B cell (primary cell): ENCODE results near the gene SULT2A1. TPM values are rescaled to one million over a fixed set of nuclear protein-coding genes. Genes with fewer than 3 reads are reported as not detected.
"Not testable (repeated sequence)": the region's sequence is repeated elsewhere in the genome, so short reads cannot be mapped to it uniquely, and the experiment has no call there.

Experiments
- ATAC-seq: fragments of 200-7000 bp; cut with Tn5 transposase; one replicate; pipeline ENCODE4 v1.10.0; 2021; ENCODE audit warnings: low read depth, mild to moderate bottlenecking, moderate number of reproducible peaks, moderate library complexity
- CTCF ChIA-PET: fragments of 350-600 bp; sonication (Branson Sonifier 250); formaldehyde crosslinking; loops from one replicate; lab custom pipeline; 2021; ENCODE audit warnings: antibody characterized with exemption, inconsistent platforms; lab: Charles Lee
- POLR2A ChIA-PET: fragments of 350-600 bp; sonication (Branson Sonifier 250); formaldehyde crosslinking; loops from one replicate; lab custom pipeline; 2021; ENCODE audit warnings: antibody characterized with exemption; lab: Charles Lee
- DNase-seq: peaks from one replicate; pipeline ENCODE4 v3.0.0; 2013
- H2AFZ ChIP-seq: 2 replicates; pipeline ENCODE4 v1.6.1; 2012; ENCODE audit warnings: mild to moderate bottlenecking, low read depth, low read length; ENCODE audit not compliant: insufficient read depth, poor library complexity, severe bottlenecking
- H3K27ac ChIP-seq, 2 donors: 1 replicate in 1 of 2; 2 replicates in 1 of 2; pipeline ENCODE4 v1.5.1; 2012 to 2013; ENCODE audit warnings: low read length in 2 of 2, mild to moderate bottlenecking in 2 of 2, moderate library complexity in 1 of 2
- H3K27me3 ChIP-seq, 4 experiments: fragments of 200-600 bp in 1 of 4; sonication (generic) in 1 of 4; replicated peaks in 1 of 4; 1 replicate in 2 of 4; 2 replicates in 2 of 4; pipeline versions ENCODE4 v1.6.1 to v1.7.0; 2013 to 2016; ENCODE audit warnings: low read length in 3 of 4, mild to moderate bottlenecking in 2 of 4, mixed read lengths in 1 of 4, moderate library complexity in 1 of 4; ENCODE audit not compliant: insufficient read depth in 4 of 4, control insufficient read depth in 3 of 4; ENCODE audit errors: control extremely low read depth in 1 of 4
- H3K36me3 ChIP-seq, 2 experiments: replicated peaks in 1 of 2; 1 replicate in 1 of 2; 2 replicates in 1 of 2; pipeline versions ENCODE4 v1.6.1 to v1.7.1; 2013; ENCODE audit warnings: low read length in 1 of 2; ENCODE audit not compliant: insufficient read depth in 2 of 2, control insufficient read depth in 1 of 2; ENCODE audit errors: control extremely low read depth in 1 of 2, extremely low read depth in 1 of 2
- H3K4me1 ChIP-seq, 2 donors: fragments of 200-600 bp in 1 of 2; sonication (generic) in 1 of 2; 1 replicate in 1 of 2; 2 replicates in 1 of 2; pipeline versions ENCODE4 v1.5.1 to v1.6.1; 2013 to 2017; ENCODE audit warnings: low read length in 2 of 2; ENCODE audit not compliant: control insufficient read depth in 2 of 2, insufficient read depth in 2 of 2
- H3K4me2 ChIP-seq: replicated peaks from 2 replicates; pipeline ENCODE3; 2012; ENCODE audit warnings: mild to moderate bottlenecking, low read depth, low read length; ENCODE audit not compliant: poor library complexity, severe bottlenecking
- H3K4me3 ChIP-seq, 5 experiments: fragments of 200-600 bp in 1 of 5; sonication (generic) in 1 of 5; 1 replicate in 3 of 5; 2 replicates in 2 of 5; pipeline versions ENCODE4 v1.5.1 to v1.7.0; 2011 to 2016; ENCODE audit warnings: low read length in 4 of 5, mild to moderate bottlenecking in 4 of 5, low read depth in 2 of 5, control low read depth in 1 of 5, moderate library complexity in 1 of 5; ENCODE audit not compliant: insufficient read depth in 1 of 5; ENCODE audit errors: control extremely low read depth in 1 of 5, extremely low read depth in 1 of 5
- H3K79me2 ChIP-seq: fragments of 200-600 bp; sonication (generic); one replicate; pipeline ENCODE4 v1.6.0; 2016; ENCODE audit warnings: low read length; ENCODE audit not compliant: control insufficient read depth, insufficient read depth
- H3K9ac ChIP-seq: fragments of 200-600 bp; sonication (generic); 2 replicates; pipeline ENCODE4 v1.6.1; 2017; ENCODE audit warnings: mild to moderate bottlenecking, low read length, moderate library complexity
- H3K9me3 ChIP-seq, 3 donors: one replicate each; pipeline versions ENCODE4 v1.6.1 to v1.7.1; 2013; ENCODE audit warnings: low read length in 2 of 3; ENCODE audit not compliant: control insufficient read depth in 2 of 3, insufficient read depth in 1 of 3; ENCODE audit errors: control extremely low read depth in 1 of 3
- H4K20me1 ChIP-seq: 2 replicates; pipeline ENCODE4 v1.6.0; 2012; ENCODE audit warnings: mild to moderate bottlenecking, low read length; ENCODE audit not compliant: insufficient read depth, control insufficient read depth, poor library complexity, severe bottlenecking
- H3K27ac Mint-ChIP-seq: one replicate; pipeline ENCODE4 v1.8.0; 2021; ENCODE audit warnings: mixed read lengths
- H3K27me3 Mint-ChIP-seq: one replicate; pipeline ENCODE4 v1.8.0; 2021; ENCODE audit warnings: mixed read lengths
- H3K4me1 Mint-ChIP-seq: one replicate; pipeline ENCODE4 v1.8.0; 2021; ENCODE audit warnings: mixed read lengths
- H3K4me3 Mint-ChIP-seq: one replicate; pipeline ENCODE4 v1.8.0; 2021; ENCODE audit warnings: mixed read lengths
- H3K9me3 Mint-ChIP-seq: one replicate; pipeline ENCODE4 v1.8.0; 2022; ENCODE audit warnings: mixed read lengths; ENCODE audit not compliant: insufficient read depth
- EZH2 ChIP-seq: IDR thresholded peaks from 2 replicates; pipeline ENCODE4 v1.6.1; 2012; ENCODE audit warnings: borderline replicate concordance, low read depth, mild to moderate bottlenecking, moderate library complexity, low read length; ENCODE audit not compliant: insufficient read depth, poor library complexity, severe bottlenecking
- WGBS: methylation state at CpG from one replicate; pipeline ENCODE4 v1.1.5; 2013; ENCODE audit warnings: missing lambda C conversion rate; ENCODE audit not compliant: insufficient coverage; 5-methylcytosine and 5-hydroxymethylcytosine counted together
- intact Hi-C: fragments of 100-400 bp; cut with micrococcal nuclease; formaldehyde crosslinking; loops from one replicate; pipeline ENCODE4 v1.10.0; 2022
- polyA plus RNA-seq: library from polyadenylated mRNA; depleted of rRNA; stranded (reverse); fragments of >200 nt; gene quantifications from 2 replicates; pipeline ENCODE4 v1.2.3, GENCODE V29; 2012
- total RNA-seq, 2 donors: library from RNA; stranded (reverse); fragments of 120-200 nt in 1 of 2; gene quantifications; 1 replicate in 1 of 2; 2 replicates in 1 of 2; pipeline versions ENCODE4 v1.2.3 to v1.2.4, GENCODE V29; 2013 to 2022
- TF ChIP-seq, protein P1 (sequence below): fragments of 200-600 bp; IDR thresholded peaks from one replicate; pipeline ENCODE4 v1.8.0; 2022; ENCODE audit warnings: antibody characterized with exemption, mild to moderate bottlenecking

The SULT2A1 gene
- total and polyA plus RNA-seq, 2 donors (not counting 1 experiment from before 2014, with no cell fraction given), result not detected

DNA sequence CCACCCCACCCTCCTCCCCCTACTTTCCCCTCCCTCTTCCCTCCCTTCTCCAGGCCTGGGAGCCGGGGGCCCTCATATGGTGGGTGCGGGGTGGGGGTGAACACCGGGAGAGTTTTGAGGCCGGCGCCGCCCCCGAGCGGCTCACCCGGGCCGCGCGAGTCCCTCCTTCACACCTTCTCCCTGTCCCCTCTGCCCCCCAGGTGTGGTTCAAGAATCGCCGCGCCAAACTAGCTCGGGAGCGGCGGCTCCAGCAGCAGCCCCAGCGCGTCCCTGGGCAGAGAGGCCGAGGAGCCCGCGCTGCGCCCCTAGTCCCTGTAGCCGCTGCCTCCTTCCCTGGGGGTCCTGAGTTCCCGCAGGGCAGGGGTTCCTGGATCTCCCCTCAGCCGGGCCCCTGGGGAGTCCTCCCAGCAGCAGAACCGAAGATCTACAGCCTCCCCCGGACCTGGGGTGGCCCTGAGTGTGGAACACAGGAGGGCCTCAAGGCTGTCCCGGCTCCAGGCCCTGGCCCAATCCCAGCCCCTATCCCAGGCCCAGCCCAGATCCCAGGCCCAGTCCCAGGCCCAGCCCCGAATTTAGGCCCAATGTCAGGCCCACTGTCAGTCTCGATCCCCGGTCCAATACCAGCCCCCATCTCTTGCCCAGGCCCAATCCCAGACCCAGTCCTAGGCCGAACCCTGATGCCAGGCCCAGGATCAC lies 25.4 kb downstream of the SULT2A1 start:
- Histone ChIP-seq H4K20me1 (no peaks in the 10 kb centered on the region), H3K79me2 (no peaks in the 10 kb centered on the region), H3K9me3 (peaks cover 0 to 14% (median 0%) of the 10 kb centered on the region in 3 donors), H3K36me3 (no peaks in the 10 kb centered on the region), H2AFZ (no peak overlapping the region), H3K27ac (no peak overlapping the region), H3K27me3 (peaks cover 0 to 11% (median 0%) of the 10 kb centered on the region in 4 experiments), H3K4me3 (no peak overlapping the region), H3K9ac (no peak overlapping the region), H3K4me2 (no peak overlapping the region), H3K4me1 (no peaks in the 10 kb centered on the region)
- ChIA-PET CTCF (no interaction called here), POLR2A (no interaction called here)
- intact Hi-C loops, result no loop called here
- no peak for DNase-seq
- peaks cover 29% of the 10 kb centered on the region for H3K27me3 Mint-ChIP-seq
- H3K27ac Mint-ChIP-seq, result no peak overlapping the region
- WGBS, result 77% methylated on average over 18 of the region's 34 CpGs
- ATAC-seq, result no peak
- H3K4me1 Mint-ChIP-seq, result no peaks in the 10 kb centered on the region
- H3K4me3 Mint-ChIP-seq, result no peak overlapping the region
- TF ChIP-seq, protein P1, sequence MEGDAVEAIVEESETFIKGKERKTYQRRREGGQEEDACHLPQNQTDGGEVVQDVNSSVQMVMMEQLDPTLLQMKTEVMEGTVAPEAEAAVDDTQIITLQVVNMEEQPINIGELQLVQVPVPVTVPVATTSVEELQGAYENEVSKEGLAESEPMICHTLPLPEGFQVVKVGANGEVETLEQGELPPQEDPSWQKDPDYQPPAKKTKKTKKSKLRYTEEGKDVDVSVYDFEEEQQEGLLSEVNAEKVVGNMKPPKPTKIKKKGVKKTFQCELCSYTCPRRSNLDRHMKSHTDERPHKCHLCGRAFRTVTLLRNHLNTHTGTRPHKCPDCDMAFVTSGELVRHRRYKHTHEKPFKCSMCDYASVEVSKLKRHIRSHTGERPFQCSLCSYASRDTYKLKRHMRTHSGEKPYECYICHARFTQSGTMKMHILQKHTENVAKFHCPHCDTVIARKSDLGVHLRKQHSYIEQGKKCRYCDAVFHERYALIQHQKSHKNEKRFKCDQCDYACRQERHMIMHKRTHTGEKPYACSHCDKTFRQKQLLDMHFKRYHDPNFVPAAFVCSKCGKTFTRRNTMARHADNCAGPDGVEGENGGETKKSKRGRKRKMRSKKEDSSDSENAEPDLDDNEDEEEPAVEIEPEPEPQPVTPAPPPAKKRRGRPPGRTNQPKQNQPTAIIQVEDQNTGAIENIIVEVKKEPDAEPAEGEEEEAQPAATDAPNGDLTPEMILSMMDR, result no peak
- no peak for TF ChIP-seq EZH2
- H3K9me3 Mint-ChIP-seq, result peaks cover 3% of the 10 kb centered on the region

DNA sequence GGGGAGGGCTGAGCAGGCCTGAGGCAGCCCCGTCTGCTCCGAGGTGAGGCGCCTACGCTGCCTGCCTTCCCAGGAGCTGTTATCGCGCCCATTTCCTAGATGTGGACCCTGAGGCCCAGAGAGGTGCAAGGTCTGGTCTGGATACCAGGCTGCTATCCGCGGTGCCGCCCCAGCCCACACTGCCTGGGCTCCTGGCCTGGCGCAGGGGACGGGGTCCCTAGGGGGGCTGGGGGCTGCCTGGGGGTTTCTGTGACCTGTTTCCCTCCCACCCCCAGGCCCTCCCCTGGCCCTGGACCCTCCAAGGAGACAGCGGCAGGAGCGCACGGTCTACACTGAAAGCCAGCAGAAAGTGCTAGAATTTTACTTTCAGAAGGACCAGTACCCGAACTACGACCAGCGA lies 26.3 kb downstream of the SULT2A1 start:
- H2AFZ ChIP-seq, H3K9ac ChIP-seq, CTCF ChIA-PET, H3K9me3 Mint-ChIP-seq, H3K4me3 ChIP-seq, ATAC-seq, H4K20me1 ChIP-seq, POLR2A ChIA-PET, H3K4me2 ChIP-seq, DNase-seq, H3K4me1 Mint-ChIP-seq, intact Hi-C loops, H3K4me1 ChIP-seq, H3K27ac ChIP-seq, H3K4me3 Mint-ChIP-seq, H3K27ac Mint-ChIP-seq, H3K36me3 ChIP-seq, H3K79me2 ChIP-seq: not testable (repeated sequence)
- H3K27me3 ChIP-seq, result peaks cover 0 to 11% (median 0%) of the 10 kb centered on the region in 4 experiments
- H3K9me3 ChIP-seq, result peaks cover 0 to 14% (median 0%) of the 10 kb centered on the region in 3 donors
- WGBS, result no CpG with 5 or more reads among the region's 17 CpGs
- H3K27me3 Mint-ChIP-seq, result peaks cover 24% of the 10 kb centered on the region

- H3K4me3 Mint-ChIP-seq, DNase-seq, H3K4me1 ChIP-seq, H4K20me1 ChIP-seq, ATAC-seq, H3K4me1 Mint-ChIP-seq, H3K4me3 ChIP-seq, CTCF ChIA-PET, H3K4me2 ChIP-seq, intact Hi-C loops, H3K27ac Mint-ChIP-seq, H3K36me3 ChIP-seq, H3K27ac ChIP-seq, H3K79me2 ChIP-seq, H3K9me3 Mint-ChIP-seq, H2AFZ ChIP-seq, POLR2A ChIA-PET, H3K9ac ChIP-seq: not testable (repeated sequence)
- H3K27me3 ChIP-seq, result peaks cover 0 to 12% (median 0%) of the 10 kb centered on the region in 4 experiments
- peaks cover 0 to 18% (median 0%) of the 10 kb centered on the region in 3 donors for H3K9me3 ChIP-seq
- 91% methylated on average over 7 of the region's 9 CpGs for WGBS
- peaks cover 27% of the 10 kb centered on the region for H3K27me3 Mint-ChIP-seq
These were observed 27.3 kb downstream of the SULT2A1 start, which contains the start of gene TPRX2 for GRCh38 chr19:47858646-47859285. Gene TPRX2 (plus strand): TSS chr19:47859235. CDS start chr19:47859247, 12 bp downstream.
